Measurements from ENCODE around the gene NECAP2. TPM values are rescaled to one million over a fixed set of nuclear protein-coding genes. Genes with fewer than 3 reads are reported as not detected.
"Not testable (repeated sequence)": the region's sequence is repeated elsewhere in the genome, so short reads cannot be mapped to it uniquely, and the experiment has no call there.

NECAP2 gene
- total and polyA plus RNA-seq, 2 experiments from 2014 or later: 48.9 to 55.2 TPM

- Histone ChIP-seq H4K20me1 (ENCODE audit: insufficient read depth, poor library complexity, severe bottlenecking) (peaks cover 5% of the 10 kb centered on the region), H3K9me3 (ENCODE audit: low read depth) (no peaks in the 10 kb centered on the region), H3K27ac (no peak overlapping the region), H3K79me2 (peaks cover 4% of the 10 kb centered on the region), H3K4me2 (no peak overlapping the region), H2AFZ (no peak overlapping the region), H3K27me3 (no peaks in the 10 kb centered on the region), H3K4me3 (no peak overlapping the region), H3K9me2 (replicated peaks; ENCODE audit: insufficient read depth) (no peaks in the 10 kb centered on the region), H3K36me3 (replicated peaks; ENCODE audit: insufficient read depth, low read depth) (peaks cover 4% of the 10 kb centered on the region), H3K4me1 (ENCODE audit: insufficient read depth) (no peaks in the 10 kb centered on the region)
- TF ChIP-seq, protein P1, sequence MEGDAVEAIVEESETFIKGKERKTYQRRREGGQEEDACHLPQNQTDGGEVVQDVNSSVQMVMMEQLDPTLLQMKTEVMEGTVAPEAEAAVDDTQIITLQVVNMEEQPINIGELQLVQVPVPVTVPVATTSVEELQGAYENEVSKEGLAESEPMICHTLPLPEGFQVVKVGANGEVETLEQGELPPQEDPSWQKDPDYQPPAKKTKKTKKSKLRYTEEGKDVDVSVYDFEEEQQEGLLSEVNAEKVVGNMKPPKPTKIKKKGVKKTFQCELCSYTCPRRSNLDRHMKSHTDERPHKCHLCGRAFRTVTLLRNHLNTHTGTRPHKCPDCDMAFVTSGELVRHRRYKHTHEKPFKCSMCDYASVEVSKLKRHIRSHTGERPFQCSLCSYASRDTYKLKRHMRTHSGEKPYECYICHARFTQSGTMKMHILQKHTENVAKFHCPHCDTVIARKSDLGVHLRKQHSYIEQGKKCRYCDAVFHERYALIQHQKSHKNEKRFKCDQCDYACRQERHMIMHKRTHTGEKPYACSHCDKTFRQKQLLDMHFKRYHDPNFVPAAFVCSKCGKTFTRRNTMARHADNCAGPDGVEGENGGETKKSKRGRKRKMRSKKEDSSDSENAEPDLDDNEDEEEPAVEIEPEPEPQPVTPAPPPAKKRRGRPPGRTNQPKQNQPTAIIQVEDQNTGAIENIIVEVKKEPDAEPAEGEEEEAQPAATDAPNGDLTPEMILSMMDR (IDR thresholded peaks at IDR 0.05; ENCODE audit: poor library complexity): no peak
- TF ChIP-seq EZH2 (IDR thresholded peaks at IDR 0.05; ENCODE audit: borderline replicate concordance): no peak
- TF ChIP-seq EZH2phosphoT487 (IDR thresholded peaks at IDR 0.05; ENCODE audit: low read depth, severe bottlenecking, unreplicated experiment): no peak
- DNase-seq (ENCODE audit: low spot score): no peak
- 94% methylated on average over 13 of the region's 13 CpGs for WGBS (ENCODE audit: low lambda C conversion rate, missing lambda C conversion rate)
These were observed 11.5 kb downstream of the NECAP2 start for GRCh38 chr1:16451841-16452528.

GRCh38 chr1:16454909-16455308 lies 14.4 kb downstream of the NECAP2 start:
- not testable (repeated sequence) for H3K9me3 ChIP-seq (ENCODE audit: low read depth); H2AFZ ChIP-seq; H3K36me3 ChIP-seq (replicated peaks; ENCODE audit: insufficient read depth, low read depth); H3K79me2 ChIP-seq; H3K4me1 ChIP-seq (ENCODE audit: insufficient read depth); H3K27ac ChIP-seq; H3K9me2 ChIP-seq (replicated peaks; ENCODE audit: insufficient read depth); H4K20me1 ChIP-seq (ENCODE audit: insufficient read depth, poor library complexity, severe bottlenecking); H3K4me3 ChIP-seq; DNase-seq (ENCODE audit: low spot score); H3K4me2 ChIP-seq; H3K27me3 ChIP-seq
- WGBS (ENCODE audit: low lambda C conversion rate, missing lambda C conversion rate): 93% methylated on average over 3 of the region's 3 CpGs

DNA sequence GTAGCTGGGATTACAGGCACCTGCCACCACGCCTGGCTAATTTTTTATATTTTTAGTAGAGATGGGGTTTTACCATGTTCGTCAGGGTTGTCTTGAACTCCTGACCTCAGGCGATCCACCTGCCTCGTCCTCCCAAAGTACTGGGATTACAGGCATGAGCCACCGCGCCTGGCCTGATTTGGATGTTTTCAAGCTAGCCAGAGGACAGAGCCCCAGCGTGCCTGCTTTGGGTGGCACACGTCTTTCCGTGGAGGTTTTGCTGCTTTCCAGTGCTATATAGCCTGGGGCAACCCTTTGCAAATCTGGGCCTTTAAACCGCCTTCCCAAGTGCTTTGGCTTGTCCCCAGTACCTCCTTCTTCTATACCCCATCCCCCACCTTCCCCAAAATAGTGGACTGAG lies 15.6 kb downstream of the NECAP2 start:
- not testable (repeated sequence) for H3K27me3 ChIP-seq; H3K79me2 ChIP-seq; H3K4me3 ChIP-seq; H2AFZ ChIP-seq; H3K4me2 ChIP-seq; H3K27ac ChIP-seq; H3K9me2 ChIP-seq (replicated peaks; ENCODE audit: insufficient read depth); DNase-seq (ENCODE audit: low spot score); H3K9me3 ChIP-seq (ENCODE audit: low read depth); H3K4me1 ChIP-seq (ENCODE audit: insufficient read depth); H4K20me1 ChIP-seq (ENCODE audit: insufficient read depth, poor library complexity, severe bottlenecking); H3K36me3 ChIP-seq (replicated peaks; ENCODE audit: insufficient read depth, low read depth)
- 98% methylated on average over 10 of the region's 10 CpGs for WGBS (ENCODE audit: low lambda C conversion rate, missing lambda C conversion rate)

DNA sequence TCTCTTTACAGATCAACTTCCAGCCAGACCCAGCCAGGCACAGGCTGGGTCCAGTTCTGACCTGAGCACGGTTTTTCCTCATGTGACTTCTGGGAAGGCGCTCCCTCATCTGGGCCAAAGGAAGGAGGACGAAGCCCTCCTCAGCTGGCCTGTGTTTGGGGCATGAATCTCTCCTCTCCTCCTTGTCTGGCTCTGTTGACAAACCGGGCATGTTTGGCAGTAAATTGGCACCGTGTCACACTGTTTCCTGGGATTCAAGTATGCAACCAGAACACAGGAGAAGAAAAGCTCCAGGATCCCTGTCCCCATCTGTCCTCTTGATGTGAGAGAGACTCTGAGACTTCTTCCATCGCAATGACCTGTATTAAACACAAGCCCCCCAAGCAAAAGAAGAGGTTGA lies 18.3 kb downstream of the NECAP2 start:
- TF ChIP-seq EZH2phosphoT487 (IDR thresholded peaks at IDR 0.05; ENCODE audit: low read depth, severe bottlenecking, unreplicated experiment) (no peak), EZH2 (IDR thresholded peaks at IDR 0.05; ENCODE audit: borderline replicate concordance) (no peak)
- TF ChIP-seq, protein P1 (IDR thresholded peaks at IDR 0.05; ENCODE audit: poor library complexity): no peak
- DNase-seq (ENCODE audit: low spot score): no peak
- Histone ChIP-seq H3K9me2 (replicated peaks; ENCODE audit: insufficient read depth) (no peaks in the 10 kb centered on the region), H3K79me2 (no peaks in the 10 kb centered on the region), H2AFZ (no peak overlapping the region), H3K9me3 (ENCODE audit: low read depth) (no peaks in the 10 kb centered on the region), H3K4me2 (no peak overlapping the region), H3K27ac (no peak overlapping the region), H4K20me1 (ENCODE audit: insufficient read depth, poor library complexity, severe bottlenecking) (no peaks in the 10 kb centered on the region), H3K4me3 (no peak overlapping the region), H3K36me3 (replicated peaks; ENCODE audit: insufficient read depth, low read depth) (peaks cover 4% of the 10 kb centered on the region), H3K27me3 (no peaks in the 10 kb centered on the region), H3K4me1 (ENCODE audit: insufficient read depth) (no peaks in the 10 kb centered on the region)
- WGBS (ENCODE audit: low lambda C conversion rate, missing lambda C conversion rate): 93% methylated on average over 6 of the region's 6 CpGs

All from hepatocyte (in vitro differentiated cells).